GM21367 (cell line): ENCODE data around the gene HS3ST4.
"Not testable (repeated sequence)": the region's sequence is repeated elsewhere in the genome, so short reads cannot be mapped to it uniquely, and the experiment has no call there.

Experiments used
- ATAC-seq: cut with Tn5 transposase; IDR thresholded peaks from one replicate; pipeline ENCODE4 v1.9.1; 2021; ENCODE audit not compliant: unreplicated experiment

The HS3ST4 gene

DNA sequence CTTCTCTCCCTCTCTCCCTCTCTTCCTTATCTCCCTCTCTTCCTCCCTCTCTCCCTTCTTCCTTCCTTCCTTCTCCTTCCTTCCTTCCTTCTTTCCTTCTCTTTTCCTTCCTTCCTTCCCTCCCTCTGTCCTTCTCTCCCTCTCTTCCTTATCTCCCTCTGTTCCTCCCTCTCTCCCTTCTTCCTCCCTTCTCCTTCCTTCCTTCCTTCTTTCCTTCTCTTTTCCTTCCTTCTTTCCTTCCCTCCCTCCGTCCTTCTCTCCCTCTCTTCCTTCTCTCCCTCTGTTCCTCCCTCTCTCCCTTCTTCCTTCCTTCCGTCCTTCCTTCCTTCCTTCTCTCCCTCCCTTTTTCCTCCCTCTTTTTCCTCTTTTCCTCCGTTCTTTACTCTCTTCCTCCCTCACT is 38.6 kb downstream of the HS3ST4 start:
- ATAC-seq: no peak

GRCh38 chr16:25734430-25735385 is 42.9 kb downstream of the HS3ST4 start:
- ATAC-seq: no peak

DNA sequence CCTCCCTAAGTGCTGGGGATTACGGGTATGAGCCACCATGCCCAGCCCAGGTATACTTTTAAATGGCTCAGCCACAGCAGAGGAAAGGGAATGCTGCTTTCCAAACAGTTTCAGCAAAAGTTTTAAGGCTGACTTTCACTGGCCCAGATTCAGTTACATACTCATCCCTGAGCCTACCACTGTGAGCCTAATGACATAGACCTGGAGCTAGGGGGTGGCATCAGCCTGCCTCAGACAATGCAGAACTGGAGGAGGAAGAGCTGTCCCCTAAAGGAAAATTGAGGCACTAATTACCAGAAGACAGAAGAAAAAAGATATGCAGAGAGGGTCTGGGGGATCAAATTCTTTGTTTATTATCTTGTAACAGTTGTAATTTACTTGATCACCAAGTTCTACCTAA is 43.9 kb downstream of the HS3ST4 start:
- ATAC-seq: no peak

DNA sequence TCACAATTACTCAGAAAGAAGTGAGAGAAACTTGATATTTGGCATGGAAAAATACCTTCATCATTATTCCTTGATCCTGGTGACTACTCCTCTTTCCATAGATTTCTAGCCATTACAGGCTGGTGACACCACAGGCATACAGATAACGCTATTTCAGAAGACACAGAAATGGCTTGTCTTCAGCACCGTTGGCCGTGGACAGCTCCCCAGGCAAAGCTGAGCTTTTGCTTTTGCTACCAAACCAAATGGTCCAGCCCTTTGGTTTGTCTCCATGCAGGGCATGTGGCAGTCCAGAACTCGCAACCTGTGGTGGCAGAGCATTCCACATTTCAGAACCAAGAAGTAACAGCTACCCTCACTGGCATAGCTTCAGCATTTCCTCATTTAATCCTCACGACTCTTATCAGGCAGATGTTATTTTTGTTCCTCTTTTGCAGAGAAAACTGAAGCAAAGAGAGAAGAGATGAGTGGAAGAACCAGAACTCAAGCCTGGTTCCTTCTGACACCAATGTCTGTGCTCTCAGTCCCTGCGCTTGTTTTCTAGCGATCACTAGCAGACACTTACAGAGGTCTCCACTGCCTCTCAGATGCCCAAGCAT is 55.5 kb downstream of the HS3ST4 start:
- no peak for ATAC-seq

- ATAC-seq: no peak
These were observed 56.4 kb downstream of the HS3ST4 start for GRCh38 chr16:25748092-25748654.

DNA sequence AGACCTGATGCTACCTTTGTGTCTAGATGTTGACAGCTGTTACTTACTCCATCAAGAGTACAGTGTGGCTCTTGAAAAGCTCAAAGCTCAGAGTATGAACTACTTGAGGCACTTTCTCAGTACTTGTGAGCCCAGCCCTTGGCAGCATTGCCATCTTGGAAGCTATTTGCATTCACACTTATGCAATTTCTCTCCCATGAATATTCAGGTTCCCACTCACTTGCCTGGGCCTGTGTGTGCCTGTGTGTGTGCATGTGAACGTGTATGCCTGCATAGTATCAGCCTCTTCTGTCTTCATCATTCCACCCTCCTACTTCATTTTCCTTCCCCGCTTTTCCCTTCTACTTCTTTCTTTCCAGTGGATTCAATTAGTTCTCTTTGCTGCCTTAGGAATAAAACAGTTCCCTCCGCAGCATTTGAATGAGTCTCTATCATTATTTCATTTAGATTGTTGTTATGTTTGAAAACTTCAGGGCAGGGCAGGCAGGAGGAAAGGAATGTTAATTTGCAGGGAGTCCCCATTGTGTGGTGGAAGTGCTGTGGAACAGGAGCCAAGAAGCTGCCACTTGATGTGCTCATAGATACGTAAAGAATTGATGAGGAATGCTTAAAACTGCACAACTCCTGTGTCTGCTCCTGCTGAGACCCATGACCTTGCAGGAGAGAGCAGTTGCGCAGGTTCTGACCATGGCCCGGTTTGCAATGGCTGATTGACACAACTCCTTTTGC is 58.9 kb downstream of the HS3ST4 start:
- no peak for ATAC-seq

GRCh38 chr16:25751230-25751835 is 59.6 kb downstream of the HS3ST4 start:
- ATAC-seq: no peak

- no peak for ATAC-seq
These were observed 72.7 kb downstream of the HS3ST4 start for GRCh38 chr16:25764466-25764865.

DNA sequence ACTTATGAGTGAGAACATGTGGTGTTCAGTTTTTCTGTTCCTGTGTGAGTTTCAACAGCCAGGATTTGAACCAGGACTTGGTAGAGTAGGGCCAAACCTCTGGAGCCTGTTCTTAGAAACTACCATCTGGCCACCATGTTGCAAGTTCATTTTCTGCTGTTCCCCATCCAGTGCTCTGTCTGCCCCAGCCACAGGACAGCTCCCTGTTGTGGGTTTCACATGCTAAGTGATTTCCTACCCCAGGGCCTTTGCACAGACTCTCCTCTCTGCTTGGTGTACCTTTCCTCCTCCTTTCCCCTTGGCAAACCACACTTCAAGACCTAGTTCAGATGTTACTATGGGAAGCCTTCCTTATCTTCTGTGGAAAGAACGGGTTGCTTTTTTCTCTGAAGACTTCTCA is 79.5 kb downstream of the HS3ST4 start:
- no peak for ATAC-seq

GRCh38 chr16:25771812-25772568 is 80.2 kb downstream of the HS3ST4 start:
- no peak for ATAC-seq

- not testable (repeated sequence) for ATAC-seq
These were observed 84.5 kb downstream of the HS3ST4 start for GRCh38 chr16:25776214-25776613.

DNA sequence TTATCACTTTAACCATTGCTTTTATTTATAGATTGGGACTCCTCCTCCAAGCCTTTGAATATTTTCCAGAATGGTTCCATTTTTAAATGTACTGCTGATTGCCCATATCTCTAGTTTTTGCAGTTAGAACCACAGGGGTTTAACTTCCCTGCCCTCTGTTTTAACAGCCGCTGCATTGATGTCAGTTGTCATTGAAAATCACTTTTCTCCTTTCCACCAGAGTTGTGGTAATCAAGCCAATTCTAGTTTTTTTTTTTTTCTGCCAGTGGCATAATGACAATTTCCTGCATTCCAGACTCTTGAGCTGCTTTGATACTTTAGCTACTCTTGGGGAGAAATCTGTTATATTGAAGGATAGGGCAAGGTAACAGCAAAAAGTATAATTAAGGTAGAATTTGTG is 91.5 kb downstream of the HS3ST4 start:
- no peak for ATAC-seq

DNA sequence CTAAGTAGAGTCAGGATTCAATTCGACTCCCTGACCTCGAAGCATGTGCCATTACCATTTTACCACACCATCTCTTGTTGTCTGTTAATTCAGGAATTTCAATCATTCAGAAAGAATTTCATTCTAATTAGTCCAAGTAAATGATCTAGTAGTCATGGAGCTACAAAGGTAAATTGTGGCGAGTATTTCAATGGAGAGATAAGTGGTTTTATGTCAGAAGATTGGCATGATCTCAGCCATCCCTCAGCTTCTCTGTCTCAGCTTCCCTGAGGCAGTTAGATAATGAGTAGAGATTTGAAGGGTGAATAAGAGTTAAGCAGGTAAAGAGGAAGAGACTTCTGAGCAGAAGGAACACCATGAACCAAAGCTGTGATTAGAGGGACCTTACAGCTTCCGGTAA is 93.6 kb downstream of the HS3ST4 start:
- ATAC-seq: no peak

- no peak for ATAC-seq
These were observed 95.0 kb downstream of the HS3ST4 start for GRCh38 chr16:25786748-25787147.

DNA sequence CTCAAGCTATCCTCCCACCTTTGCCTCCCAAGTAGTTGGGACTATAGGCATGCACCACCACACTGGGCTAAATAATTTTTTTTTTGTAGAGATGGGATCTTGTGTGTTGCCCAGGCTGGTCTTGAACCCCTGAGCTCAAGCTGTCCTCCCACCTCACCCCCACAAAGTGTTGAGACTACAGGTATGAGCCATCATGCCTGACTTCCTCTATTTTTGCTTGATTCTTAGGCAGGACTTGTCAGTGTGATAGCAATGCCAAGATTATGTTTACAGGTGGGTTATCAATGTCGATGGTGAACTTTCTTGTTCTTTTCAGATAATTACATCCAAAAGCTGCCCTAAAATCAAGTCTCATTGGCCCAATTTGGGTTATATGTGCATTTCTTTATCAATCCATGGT is 96.9 kb downstream of the HS3ST4 start:
- ATAC-seq: no peak

DNA sequence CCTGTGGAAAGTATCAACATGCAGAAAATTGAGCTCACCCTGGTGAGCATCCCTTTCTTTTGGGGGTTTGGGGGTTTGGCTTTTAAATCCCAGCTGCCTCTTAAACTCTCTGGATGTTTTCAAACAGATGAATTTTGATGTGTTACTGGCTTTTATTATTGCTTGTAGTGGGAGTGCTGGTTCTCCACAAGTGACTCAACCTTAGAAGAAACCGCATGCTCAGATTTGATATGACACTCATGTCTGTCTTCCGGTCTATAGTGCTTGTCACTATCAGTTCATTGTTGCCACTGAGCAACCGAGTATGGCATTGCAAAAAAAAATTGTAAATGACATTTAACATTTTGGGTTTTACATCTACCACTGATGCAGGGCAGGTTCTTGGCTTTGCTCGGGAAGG is 104.5 kb downstream of the HS3ST4 start:
- no peak for ATAC-seq

DNA sequence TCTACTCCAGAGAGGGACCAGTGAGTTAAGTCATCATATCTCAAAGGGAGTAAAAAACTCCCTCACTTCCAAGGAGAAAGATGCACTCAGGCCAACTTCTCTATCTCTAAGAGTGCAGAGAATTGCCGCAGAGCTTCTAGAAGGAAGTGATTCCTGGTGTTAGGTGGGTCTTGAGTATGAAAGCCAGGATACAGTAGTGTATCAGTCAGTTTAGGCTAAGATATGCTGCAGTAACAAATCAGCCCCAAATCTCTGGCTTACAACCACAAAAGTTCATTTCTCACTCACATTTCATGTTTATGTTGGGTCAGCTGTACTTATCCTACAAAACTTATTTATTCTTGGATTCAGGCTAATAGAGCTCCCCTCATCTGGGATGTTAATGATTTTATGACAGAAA is 106.3 kb downstream of the HS3ST4 start:
- ATAC-seq: no peak

GRCh38 chr16:25799816-25800215 is 108.1 kb downstream of the HS3ST4 start:
- no peak for ATAC-seq

GRCh38 chr16:25812215-25812614 is 120.5 kb downstream of the HS3ST4 start:
- no peak for ATAC-seq

DNA sequence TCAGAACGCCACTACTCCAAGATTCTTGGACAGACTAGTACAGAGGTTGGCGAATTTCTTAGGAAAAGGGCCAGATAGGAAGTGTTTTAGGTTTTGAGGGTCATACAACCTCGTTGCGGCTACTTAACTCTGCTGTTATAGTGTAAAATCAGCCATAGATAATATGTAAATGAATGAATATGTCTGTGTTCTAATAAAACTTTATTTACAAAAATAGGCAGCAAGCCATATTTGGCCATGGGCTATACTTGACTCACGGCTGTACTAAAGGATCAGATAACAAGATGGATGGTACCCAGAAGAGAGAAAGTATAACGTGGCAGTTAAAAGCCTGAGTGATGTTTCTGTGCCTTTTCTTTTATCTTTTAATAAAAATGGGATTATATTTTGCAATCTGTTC is 125.5 kb downstream of the HS3ST4 start:
- no peak for ATAC-seq
